ENCODE measurements around the gene DKK3.

- TF ChIP-seq SUZ12 (IDR thresholded peaks at IDR 0.05; ENCODE audit: extremely low read depth, insufficient read depth, insufficient read length) (no peak), ZNF274 (IDR thresholded peaks at IDR 0.05; ENCODE audit: low read depth, low read length) (no peak), YY1 (IDR thresholded peaks at IDR 0.05; ENCODE audit: insufficient read depth, insufficient read length) (no peak)
Observed at GRCh38 chr11:12028303-12028702, 19.9 kb upstream of the DKK3 start.
